Measurements from ENCODE around the gene MYCBP2.
"Not testable (repeated sequence)": the region's sequence is repeated elsewhere in the genome, so short reads cannot be mapped to it uniquely, and the experiment has no call there.

Gene MYCBP2

GRCh38 chr13:77326905-77327604 is at the start of gene MYCBP2:
Gene MYCBP2 (minus strand): TSS chr13:77327094. CDS start chr13:77326775, 319 bp downstream.
- in situ Hi-C loops (cut with MboI; ENCODE audit: low sequenced_read_pairs), result no loop called here

GRCh38 chr13:77375560-77376108 is 48.7 kb upstream of the MYCBP2 start:
- in situ Hi-C loops (cut with MboI; ENCODE audit: low sequenced_read_pairs), result no loop called here

GRCh38 chr13:77374786-77375185 is 47.9 kb upstream of the MYCBP2 start:
- in situ Hi-C loops (cut with MboI; ENCODE audit: low sequenced_read_pairs), result no loop called here

- in situ Hi-C loops (cut with MboI; ENCODE audit: low sequenced_read_pairs), result no loop called here
These were observed 47.4 kb upstream of the MYCBP2 start for GRCh38 chr13:77374339-77374738.

GRCh38 chr13:77373502-77373901 is 46.6 kb upstream of the MYCBP2 start:
- in situ Hi-C loops (cut with MboI; ENCODE audit: low sequenced_read_pairs), result no loop called here

- in situ Hi-C loops (cut with MboI; ENCODE audit: low sequenced_read_pairs), result no loop called here
These were observed 45.4 kb upstream of the MYCBP2 start for GRCh38 chr13:77372275-77372674.

- in situ Hi-C loops (cut with MboI; ENCODE audit: low sequenced_read_pairs), result no loop called here
These were observed 44.0 kb upstream of the MYCBP2 start for GRCh38 chr13:77370888-77371287.

- in situ Hi-C loops (cut with MboI; ENCODE audit: low sequenced_read_pairs), result no loop called here
These were observed 35.3 kb upstream of the MYCBP2 start for GRCh38 chr13:77362166-77362565.

GRCh38 chr13:77360032-77360685 is 33.3 kb upstream of the MYCBP2 start:
- in situ Hi-C loops (cut with MboI; ENCODE audit: low sequenced_read_pairs), result no loop called here

- in situ Hi-C loops (cut with MboI; ENCODE audit: low sequenced_read_pairs), result no loop called here
These were observed 32.3 kb upstream of the MYCBP2 start for GRCh38 chr13:77359171-77359570.

- in situ Hi-C loops (cut with MboI; ENCODE audit: low sequenced_read_pairs), result no loop called here
These were observed 31.1 kb upstream of the MYCBP2 start for GRCh38 chr13:77358001-77358400.

- in situ Hi-C loops (cut with MboI; ENCODE audit: low sequenced_read_pairs), result no loop called here
These were observed 29.3 kb upstream of the MYCBP2 start for GRCh38 chr13:77356155-77356554.

- in situ Hi-C loops (cut with MboI; ENCODE audit: low sequenced_read_pairs), result no loop called here
These were observed 27.1 kb upstream of the MYCBP2 start for GRCh38 chr13:77353995-77354394.

GRCh38 chr13:77351315-77351714 is 24.4 kb upstream of the MYCBP2 start:
- in situ Hi-C loops (cut with MboI; ENCODE audit: low sequenced_read_pairs), result no loop called here

- in situ Hi-C loops (cut with MboI; ENCODE audit: low sequenced_read_pairs), result no loop called here
These were observed 23.9 kb upstream of the MYCBP2 start for GRCh38 chr13:77350811-77351210.

- in situ Hi-C loops (cut with MboI; ENCODE audit: low sequenced_read_pairs), result no loop called here
These were observed 22.5 kb upstream of the MYCBP2 start for GRCh38 chr13:77349365-77349764.

- in situ Hi-C loops (cut with MboI; ENCODE audit: low sequenced_read_pairs), result not testable (repeated sequence)
These were observed 20.5 kb upstream of the MYCBP2 start for GRCh38 chr13:77347351-77347750.

- in situ Hi-C loops (cut with MboI; ENCODE audit: low sequenced_read_pairs), result no loop called here
These were observed 18.4 kb upstream of the MYCBP2 start for GRCh38 chr13:77345150-77345780.

- in situ Hi-C loops (cut with MboI; ENCODE audit: low sequenced_read_pairs), result no loop called here
These were observed 16.9 kb upstream of the MYCBP2 start for GRCh38 chr13:77343841-77344240.

GRCh38 chr13:77339408-77339807 is 12.5 kb upstream of the MYCBP2 start:
- in situ Hi-C loops (cut with MboI; ENCODE audit: low sequenced_read_pairs), result no loop called here

GRCh38 chr13:77338961-77339401 is 12.1 kb upstream of the MYCBP2 start:
- in situ Hi-C loops (cut with MboI; ENCODE audit: low sequenced_read_pairs), result no loop called here

GRCh38 chr13:77338329-77338728 is 11.4 kb upstream of the MYCBP2 start:
- in situ Hi-C loops (cut with MboI; ENCODE audit: low sequenced_read_pairs), result no loop called here
